ENCODE measurements around the gene TFCP2L1.

- no peak for TF ChIP-seq EZH2 (IDR thresholded peaks at IDR 0.05; ENCODE audit: low read length, unreplicated experiment)
- TF ChIP-seq, protein P1, sequence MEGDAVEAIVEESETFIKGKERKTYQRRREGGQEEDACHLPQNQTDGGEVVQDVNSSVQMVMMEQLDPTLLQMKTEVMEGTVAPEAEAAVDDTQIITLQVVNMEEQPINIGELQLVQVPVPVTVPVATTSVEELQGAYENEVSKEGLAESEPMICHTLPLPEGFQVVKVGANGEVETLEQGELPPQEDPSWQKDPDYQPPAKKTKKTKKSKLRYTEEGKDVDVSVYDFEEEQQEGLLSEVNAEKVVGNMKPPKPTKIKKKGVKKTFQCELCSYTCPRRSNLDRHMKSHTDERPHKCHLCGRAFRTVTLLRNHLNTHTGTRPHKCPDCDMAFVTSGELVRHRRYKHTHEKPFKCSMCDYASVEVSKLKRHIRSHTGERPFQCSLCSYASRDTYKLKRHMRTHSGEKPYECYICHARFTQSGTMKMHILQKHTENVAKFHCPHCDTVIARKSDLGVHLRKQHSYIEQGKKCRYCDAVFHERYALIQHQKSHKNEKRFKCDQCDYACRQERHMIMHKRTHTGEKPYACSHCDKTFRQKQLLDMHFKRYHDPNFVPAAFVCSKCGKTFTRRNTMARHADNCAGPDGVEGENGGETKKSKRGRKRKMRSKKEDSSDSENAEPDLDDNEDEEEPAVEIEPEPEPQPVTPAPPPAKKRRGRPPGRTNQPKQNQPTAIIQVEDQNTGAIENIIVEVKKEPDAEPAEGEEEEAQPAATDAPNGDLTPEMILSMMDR (conservative IDR thresholded peaks at IDR 0.05; ENCODE audit: low read depth, low read length), result no peak
- no peak for TF ChIP-seq EZH2phosphoT487 (IDR thresholded peaks at IDR 0.05; ENCODE audit: borderline replicate concordance, low read length)
Observed at GRCh38 chr2:121234791-121235190, 50.2 kb downstream of the TFCP2L1 start.
